LNCaP clone FGC (cell line): ENCODE data around the gene SNX27.
A peak's percentile ranks its signal among the peaks of the same experiment; 100 is the strongest.

Source experiments
- DNase-seq: peaks from one replicate; pipeline ENCODE4 v3.0.0-alpha.2; 2011; ENCODE audit warnings: low read depth
- H3K4me3 ChIP-seq: 2 replicates; pipeline ENCODE4 v1.5.1; 2011; ENCODE audit warnings: mild to moderate bottlenecking, low read depth, low read length, control low read depth
- TF ChIP-seq, protein P1 (sequence below): IDR thresholded peaks from 2 replicates; pipeline ENCODE4 v1.5.1; 2012; ENCODE audit warnings: mild to moderate bottlenecking; ENCODE audit not compliant: control insufficient read depth, insufficient read depth; ENCODE audit errors: extremely low read depth

Gene SNX27

DNA sequence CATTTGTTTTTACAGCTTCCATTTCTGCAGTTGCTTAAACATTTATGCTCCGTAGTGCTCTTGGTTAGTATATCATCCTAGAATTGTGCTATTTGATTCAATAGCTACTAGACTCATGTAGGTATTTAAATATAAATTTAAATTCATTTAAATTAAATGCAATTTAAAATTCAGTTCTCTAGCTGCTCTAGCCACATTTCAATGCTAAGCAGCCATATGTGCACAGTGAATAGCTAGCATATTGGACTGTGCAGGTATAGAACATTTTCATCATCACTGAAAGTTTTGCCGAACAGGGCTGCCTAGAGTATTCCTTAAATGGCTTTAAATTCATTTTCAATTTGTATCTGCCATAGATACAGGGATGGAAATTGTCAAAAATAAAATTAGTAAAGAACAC lies 72.3 kb downstream of the SNX27 start:
- no peak overlapping the region for H3K4me3 ChIP-seq
- TF ChIP-seq, protein P1, sequence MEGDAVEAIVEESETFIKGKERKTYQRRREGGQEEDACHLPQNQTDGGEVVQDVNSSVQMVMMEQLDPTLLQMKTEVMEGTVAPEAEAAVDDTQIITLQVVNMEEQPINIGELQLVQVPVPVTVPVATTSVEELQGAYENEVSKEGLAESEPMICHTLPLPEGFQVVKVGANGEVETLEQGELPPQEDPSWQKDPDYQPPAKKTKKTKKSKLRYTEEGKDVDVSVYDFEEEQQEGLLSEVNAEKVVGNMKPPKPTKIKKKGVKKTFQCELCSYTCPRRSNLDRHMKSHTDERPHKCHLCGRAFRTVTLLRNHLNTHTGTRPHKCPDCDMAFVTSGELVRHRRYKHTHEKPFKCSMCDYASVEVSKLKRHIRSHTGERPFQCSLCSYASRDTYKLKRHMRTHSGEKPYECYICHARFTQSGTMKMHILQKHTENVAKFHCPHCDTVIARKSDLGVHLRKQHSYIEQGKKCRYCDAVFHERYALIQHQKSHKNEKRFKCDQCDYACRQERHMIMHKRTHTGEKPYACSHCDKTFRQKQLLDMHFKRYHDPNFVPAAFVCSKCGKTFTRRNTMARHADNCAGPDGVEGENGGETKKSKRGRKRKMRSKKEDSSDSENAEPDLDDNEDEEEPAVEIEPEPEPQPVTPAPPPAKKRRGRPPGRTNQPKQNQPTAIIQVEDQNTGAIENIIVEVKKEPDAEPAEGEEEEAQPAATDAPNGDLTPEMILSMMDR = no peak

DNA sequence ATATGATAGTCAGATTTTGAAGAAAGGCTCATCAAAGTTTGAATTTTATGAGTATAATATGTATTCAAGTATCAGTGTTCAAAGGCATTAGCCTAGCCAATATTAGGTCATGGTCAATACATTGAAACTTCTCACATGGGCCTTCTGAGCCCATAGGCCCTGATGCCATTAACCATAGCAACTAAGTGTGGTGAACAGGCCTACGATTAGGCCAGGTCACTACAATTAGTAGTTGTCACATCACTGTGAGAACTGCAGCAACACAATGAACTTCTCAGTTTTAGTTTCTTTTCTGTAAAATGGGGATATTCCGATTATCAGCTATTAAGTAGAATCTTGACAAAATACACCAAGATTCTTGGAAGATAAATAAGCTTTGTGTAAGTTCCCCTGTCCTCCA lies 74.7 kb downstream of the SNX27 start:
- TF ChIP-seq, protein P1 = no peak
- no peak overlapping the region for H3K4me3 ChIP-seq
- DNase-seq = no peak

More for the DNA sequence above, 72.3 kb downstream of the SNX27 start:
- no peak for DNase-seq

DNA sequence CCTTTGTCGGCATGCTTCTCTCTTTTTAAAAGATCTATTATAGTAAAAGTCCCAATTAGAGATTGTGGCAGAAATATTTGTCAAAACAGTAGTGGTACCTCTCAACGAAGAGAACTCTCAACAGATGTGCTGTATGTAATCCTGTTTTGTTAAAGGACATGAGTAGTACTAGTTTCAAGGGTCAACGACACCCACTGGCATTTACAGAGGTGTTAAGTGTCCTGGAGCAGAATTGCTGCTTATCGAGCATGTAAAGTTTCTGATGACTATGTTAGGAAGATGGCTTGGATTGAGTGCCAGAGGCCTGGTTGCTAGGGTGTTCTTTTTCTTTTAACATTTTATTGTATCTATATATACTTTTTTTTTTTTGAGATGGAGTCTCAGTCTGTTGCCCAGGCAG lies 77.6 kb downstream of the SNX27 start:
- no peak overlapping the region for H3K4me3 ChIP-seq
- TF ChIP-seq, protein P1 = no peak
- DNase-seq = no peak

DNA sequence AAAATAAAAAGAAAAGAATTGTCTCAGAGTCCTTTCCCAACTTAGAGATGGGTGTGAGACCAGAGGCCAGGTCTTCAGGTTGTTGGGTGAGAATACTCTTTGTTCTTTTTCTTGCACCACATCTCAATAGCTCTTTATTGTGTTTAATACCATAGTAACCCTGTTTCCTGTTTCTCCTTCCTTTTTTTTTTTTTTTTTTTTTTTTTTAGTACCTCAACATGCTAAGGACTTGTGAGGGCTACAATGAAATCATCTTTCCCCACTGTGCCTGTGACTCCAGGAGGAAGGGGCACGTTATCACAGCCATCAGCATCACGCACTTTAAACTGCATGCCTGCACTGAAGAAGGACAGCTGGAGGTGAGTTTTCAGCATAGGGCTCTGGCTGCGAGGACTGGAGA lies 80.4 kb downstream of the SNX27 start:
- no peak for DNase-seq

DNA sequence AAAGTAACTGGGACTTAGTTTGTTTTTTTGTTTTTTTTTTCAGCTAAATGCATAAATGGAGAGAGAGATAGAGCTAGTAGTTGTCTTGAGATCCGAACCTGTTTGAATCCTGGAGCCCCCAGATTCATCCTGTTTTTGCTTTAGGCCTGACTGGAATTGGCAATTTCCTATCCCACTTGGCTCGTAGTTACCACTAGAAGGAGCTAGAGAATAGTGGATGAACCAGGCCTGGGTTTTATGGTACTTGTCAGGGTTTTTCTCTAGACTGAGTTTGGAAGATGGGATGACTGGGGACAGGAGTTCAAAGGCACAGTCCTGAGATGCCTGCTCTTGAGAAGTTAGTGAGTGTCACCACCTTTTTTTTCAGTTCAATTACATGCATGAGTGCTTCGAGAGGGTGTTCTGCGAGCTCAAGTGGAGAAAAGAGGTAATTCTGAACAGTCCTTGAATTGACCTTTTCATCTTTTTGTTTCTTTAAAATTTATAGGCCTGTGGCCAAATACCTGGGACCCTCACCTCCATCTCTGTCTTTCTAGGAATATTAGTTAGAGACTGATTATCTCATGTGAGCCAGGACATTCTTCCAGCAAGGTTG lies 81.3 kb downstream of the SNX27 start:
- TF ChIP-seq, protein P1 = peak; percentile 85
- H3K4me3 ChIP-seq = no peak overlapping the region
- no peak for DNase-seq

More for the DNA sequence above, 80.4 kb downstream of the SNX27 start:
- TF ChIP-seq, protein P1 = no peak
- no peak overlapping the region for H3K4me3 ChIP-seq

DNA sequence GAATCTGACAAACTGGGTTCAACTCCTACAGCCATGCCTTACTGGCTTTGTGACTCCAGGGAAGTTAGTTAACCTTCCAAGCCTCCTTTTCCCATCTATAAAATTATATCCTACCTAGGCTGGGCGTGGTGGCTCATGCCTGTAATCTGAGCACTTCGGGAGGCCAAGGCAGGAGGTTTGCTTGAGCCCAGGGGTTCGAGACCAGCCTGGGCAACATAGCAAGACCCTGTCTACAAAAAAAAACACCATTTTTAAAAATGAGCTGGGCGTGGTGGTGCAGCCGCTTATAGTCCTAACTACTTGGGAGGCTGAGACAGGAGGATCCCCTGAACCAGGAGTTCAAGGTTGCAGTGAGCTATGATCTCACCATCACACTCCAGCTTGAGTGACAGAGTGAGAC lies 89.7 kb downstream of the SNX27 start:
- no peak overlapping the region for H3K4me3 ChIP-seq
- TF ChIP-seq, protein P1 = no peak
- no peak for DNase-seq

DNA sequence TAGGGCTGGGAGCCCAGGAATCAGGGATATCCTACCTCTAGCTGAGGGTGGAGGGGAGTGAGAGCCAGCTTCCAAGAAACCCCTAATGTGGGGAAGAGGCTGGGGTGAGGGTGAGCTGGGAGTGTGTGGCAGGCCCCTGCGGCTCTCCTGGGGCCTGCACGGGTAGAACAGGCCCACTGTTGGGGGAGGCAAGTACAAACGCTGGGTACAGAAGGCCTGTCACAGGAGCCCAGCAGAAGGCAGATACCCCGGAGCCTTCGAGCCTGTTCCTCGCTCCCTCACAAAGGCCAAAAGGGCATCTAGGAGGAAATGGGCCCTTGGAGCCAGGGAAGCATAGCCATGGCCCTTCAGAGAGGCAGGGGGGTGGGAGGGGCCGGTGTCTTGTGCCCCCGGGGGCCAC lies 91.1 kb downstream of the SNX27 start:
- TF ChIP-seq, protein P1 = no peak
- DNase-seq = no peak
- H3K4me3 ChIP-seq = no peak overlapping the region
